Stimulated activated CD4-positive, alpha-beta T cell treated with anti-CD3 and anti-CD28 coated beads, Interleukin-15, amount 100 ng/mL, for 1 hour (primary cell): ENCODE data around the gene B4GALT3.

Experiments used
- DNase-seq, 2 donors: peaks; one replicate each; pipeline ENCODE4 v3.0.0-alpha.2; 2020; ENCODE audit warnings: low read depth in 1 of 2, low spot score in 1 of 2

Gene B4GALT3

DNA sequence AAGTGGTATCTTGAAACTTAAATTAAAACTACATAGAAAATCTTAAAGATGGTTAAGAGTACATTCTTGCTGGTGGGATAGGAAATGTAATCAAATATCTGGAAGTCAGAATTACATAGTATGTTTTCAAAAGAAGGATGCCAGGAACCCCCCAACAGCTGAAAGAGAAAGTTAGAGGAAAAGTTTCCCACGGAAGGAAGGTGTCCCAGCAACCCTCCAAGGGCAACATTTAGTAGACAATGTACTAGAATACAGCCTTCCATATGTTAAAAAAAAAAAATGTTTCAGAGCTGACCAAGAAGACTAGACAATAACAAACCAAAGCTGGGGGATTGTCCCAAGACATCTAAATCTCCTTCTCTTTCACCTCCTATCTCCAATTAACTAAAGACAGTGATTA is 47.0 kb downstream of the B4GALT3 start:
- DNase-seq: no peak

DNA sequence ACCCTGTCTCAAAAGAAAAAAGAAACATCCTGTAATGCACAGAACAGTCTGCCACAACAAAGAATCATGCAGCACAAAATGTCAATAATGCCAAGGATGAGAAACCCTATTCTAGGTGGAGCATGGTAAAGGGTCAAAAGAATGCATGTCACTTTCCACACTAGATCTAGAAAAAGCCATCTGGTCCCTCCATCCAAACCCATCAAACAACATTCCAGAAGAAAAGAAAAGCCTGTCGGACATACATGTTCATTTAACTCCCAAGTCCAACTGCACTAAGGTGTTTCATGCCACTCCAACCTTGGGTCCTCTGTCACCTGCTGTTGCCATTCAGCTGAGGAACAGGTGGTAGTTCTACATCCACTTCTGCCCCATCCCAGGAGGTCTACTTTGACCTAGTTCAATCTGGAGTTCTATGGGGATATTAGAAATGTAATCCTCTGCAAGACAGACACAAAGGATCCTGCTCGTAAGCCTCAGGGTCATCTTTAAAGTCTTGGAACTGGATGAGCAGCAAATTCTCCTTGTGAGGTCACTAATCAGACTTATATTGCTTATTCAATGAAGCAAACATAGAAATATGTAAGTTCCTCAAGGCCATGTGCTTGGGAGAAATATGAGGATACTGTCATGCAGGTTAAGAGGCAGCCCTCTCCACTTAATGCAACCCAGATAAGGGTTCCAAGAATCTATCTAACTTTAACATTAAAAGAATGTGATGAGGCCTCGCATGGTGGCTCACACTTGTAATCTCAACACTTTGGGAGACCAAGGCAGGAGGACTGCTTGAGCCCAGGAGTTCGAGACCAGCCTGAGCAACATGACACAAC is 48.5 kb downstream of the B4GALT3 start:
- DNase-seq: no peak

GRCh38 chr1:161127649-161128048 is 49.7 kb downstream of the B4GALT3 start:
- DNase-seq: no peak

DNA sequence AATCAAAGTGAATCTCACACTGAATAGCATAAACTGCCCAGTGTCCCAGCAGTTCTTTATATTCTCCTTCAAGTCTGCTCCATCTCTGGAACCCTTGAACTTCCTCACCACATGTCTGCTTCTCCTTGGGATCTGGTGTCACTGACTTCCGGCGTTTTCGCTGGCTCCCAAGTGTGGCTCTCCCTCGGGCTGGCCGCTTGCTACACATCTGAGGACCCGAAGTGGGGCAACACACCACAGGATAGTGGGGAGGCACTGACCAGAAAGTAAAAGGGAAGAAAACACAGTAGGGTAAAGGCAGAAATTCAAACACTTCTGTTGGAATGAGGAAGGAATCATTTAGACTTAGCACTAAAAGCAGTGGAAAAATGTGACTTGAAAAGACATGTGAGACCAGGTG is 54.3 kb downstream of the B4GALT3 start:
- DNase-seq: no peak

DNA sequence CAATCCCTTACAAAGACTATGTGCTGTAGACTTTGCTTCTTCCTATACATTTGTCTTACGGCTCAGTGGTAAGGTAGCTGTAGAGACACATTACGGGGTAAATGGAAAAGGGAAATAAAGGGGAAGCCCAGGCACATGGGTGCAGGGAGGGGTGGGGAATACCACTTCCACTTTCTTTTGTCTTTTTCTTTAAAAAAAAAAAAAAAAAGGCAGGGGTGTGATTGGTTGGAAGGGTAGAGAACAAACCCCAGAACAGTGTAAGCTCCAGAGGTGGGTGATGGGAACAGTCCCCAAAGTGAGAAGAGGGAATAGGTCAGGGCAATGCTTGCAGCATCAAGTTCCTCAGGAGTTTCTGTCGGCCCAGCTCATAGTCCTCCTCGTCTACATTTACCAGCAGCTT is 55.5 kb downstream of the B4GALT3 start:
- no peak for DNase-seq
